ENCODE results near the gene DDR2.

GRCh38 chr1:162823231-162823630 lies 191.0 kb downstream of the DDR2 start:
- no peak for TF ChIP-seq CTCF (IDR thresholded peaks at IDR 0.05; ENCODE audit: borderline replicate concordance, extremely low read depth, low read length, poor library complexity, severe bottlenecking)
- TF ChIP-seq EZH2 (IDR thresholded peaks at IDR 0.05; ENCODE audit: borderline replicate concordance, low read depth, low read length, severe bottlenecking): no peak

All from DND-41 (cell line).